Stimulated activated CD4-positive, alpha-beta T cell treated with anti-CD3 and anti-CD28 coated beads, Interleukin-1b, Interleukin-23, amount 100 ng/mL, for 24 hours (primary cell): ENCODE measurements around the gene ROBO4.

ENCODE experiments used
- DNase-seq, 4 experiments: peaks; one replicate each; pipeline ENCODE4 v3.0.0-alpha.2; 2020; ENCODE audit warnings: low read depth in 4 of 4, low spot score in 1 of 4

Gene ROBO4

DNA sequence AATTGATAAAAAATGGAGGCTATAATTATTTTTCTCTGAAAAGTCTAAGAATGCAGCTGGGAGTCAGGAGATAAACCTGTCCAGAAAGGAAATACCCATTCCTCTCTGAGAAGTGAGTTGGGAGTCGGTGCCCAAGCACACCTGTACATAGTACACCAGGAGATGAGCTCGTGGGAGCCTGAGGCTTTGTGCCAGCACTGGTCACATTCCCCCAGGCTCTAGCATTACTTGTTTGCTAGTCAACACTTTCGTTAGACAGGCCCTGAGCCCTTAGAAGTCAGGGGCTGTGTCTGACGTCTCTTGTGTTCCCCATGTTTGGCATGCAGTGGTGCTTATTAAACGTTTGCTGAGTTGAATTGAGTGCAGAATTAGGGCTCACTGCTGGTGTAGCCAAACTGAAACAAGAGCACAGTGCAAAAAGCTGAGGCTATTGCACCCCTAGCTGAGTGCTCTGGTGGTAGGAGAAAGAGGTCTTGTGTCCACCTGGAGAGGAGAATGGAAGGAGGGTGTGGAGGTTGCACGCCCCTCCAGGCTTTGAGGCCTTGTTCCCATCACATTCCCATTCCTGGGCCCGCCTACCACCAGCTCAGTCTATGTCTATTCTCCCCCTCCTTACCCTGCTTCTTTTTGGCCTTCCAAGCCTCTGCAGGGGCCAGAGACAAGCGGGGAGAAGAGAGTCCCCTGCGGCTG is 6.8 kb downstream of the ROBO4 start:
- DNase-seq, result no peak

- DNase-seq, result no peak
Observed at GRCh38 chr11:124890151-124890550, 7.5 kb downstream of the ROBO4 start.

DNA sequence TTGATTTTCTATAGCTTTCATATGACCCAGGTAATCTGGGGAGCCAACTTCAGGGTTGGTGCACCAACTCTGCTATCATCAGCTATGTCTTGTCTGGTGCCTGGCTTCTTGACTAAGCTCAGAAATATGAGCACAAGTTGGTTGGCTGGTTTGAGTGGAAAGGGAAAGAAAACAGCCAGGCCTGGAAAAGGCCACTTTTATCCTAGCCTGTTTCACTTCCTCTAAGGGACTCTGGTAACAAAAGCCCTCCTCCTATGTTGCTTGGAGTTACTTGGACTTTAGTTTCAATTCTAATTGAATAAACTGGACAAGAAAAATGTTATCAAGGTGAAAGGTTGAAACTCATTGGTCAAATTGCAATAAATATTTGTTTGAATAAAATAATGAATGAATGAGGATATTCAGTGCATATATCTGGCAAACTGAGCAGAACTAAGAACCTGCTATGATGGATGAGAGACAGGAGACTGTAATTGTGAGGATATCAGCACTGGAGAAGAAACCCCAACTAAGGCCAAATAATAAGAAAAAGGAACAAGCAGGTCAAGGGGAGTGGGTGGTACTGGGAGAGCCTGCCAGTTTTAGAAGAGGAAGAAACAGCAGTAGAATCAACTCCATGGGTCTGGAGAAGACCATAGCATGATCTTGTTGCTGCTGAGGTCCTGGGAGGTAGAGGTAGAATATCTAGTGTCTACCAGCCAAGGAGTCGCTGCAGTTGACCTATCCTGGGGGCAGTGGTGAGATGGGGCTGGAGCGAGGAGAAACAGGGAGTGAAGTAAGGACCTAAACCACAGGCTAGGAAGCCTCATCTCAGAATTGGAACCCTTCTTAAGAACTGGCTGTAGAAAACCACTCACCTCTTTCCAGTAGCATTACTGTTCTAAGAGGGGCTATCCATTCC is 8.2 kb downstream of the ROBO4 start:
- no peak for DNase-seq

DNA sequence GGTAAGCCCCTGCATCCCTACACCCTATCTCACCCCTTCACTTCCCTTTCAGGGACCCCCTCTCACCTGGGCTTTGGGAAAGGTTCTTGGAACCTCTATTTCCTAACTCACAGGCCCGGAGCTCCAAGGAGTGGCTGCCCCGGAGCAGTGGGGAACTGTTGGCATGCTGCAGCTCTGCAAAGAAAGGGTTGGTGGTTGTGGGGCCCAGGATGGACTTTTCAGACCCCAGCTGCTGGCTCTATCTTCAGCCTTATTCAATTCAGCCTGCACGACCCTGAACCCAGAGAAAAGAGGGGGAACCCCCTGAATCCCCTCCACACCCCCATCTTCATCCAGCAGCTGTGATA is 10.0 kb downstream of the ROBO4 start:
- DNase-seq, result no peak

DNA sequence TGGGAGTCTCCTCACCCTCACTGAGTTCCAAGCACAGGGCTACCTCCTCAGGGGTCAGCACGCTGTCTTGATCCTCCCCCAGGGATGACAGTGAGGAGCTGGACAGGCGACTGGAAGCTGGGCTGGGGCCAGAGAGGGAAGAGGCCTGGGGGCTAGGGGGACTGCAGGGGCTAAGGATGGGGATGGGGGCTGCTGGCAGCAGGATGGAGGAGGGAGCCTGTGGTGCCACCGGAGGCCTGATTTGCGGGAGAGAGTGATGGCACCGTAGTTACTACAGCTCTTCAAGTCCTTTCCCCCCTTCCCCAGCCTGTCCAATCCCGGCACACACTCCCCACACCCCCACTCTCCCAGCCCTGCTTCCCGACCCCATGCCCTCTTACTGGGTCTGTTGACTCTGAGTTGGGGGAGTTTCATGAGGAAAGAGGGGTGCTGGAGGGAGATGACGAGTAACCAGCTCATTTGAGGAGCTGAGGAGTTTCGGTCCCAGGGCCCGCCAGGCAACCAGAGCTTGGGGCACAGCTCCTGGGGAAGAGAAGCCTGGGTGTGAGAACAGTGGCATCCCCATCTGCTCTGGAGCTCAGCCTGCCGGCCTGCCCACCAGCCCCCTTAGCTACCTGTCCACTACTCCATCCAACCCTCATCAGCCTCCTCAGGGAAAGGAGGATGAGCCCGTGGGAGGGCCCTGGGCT is 10.5 kb downstream of the ROBO4 start:
- DNase-seq, result no peak

DNA sequence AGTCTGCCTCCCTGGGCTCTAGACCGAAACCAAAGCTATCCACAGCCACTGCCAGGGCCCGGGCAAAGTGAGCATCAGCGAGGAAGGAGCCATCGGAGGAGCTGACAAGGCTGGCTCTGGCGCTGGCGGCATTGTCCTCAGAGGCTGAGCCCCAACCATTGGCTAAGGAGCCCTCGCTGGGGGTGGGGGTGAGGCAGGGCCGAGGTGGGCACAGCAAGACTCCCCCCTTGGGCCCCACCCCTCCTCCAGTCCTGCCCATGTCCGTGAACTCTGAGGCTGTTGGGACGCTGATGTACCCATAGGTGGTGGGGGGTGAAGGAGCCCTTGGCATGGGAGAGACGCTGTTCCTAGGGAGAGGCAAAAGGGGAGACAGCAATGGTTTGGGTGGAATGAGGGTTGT is 11.2 kb downstream of the ROBO4 start:
- no peak for DNase-seq

GRCh38 chr11:124884869-124885479 is 12.7 kb downstream of the ROBO4 start:
- DNase-seq, result no peak

DNA sequence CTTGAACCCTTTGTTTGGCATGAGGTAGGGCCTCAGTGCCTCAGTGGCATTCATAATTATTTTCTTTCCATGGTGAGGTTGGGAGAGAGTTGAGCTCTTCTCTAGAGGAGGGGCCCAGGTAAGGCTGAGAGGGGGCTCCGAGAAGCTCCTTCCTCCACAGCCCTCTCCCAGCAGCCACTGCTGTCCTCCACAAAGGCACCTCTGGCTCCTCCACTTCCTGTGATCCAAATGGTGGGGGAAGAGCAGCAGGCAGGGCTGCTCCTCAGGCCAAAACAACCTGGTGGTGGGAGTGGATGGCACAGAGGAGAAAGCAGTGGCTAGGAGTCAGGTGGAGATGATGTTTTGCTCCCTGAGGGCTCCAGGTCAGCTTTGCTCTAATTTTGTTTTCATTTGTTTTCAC is 13.3 kb downstream of the ROBO4 start:
- no peak for DNase-seq

DNA sequence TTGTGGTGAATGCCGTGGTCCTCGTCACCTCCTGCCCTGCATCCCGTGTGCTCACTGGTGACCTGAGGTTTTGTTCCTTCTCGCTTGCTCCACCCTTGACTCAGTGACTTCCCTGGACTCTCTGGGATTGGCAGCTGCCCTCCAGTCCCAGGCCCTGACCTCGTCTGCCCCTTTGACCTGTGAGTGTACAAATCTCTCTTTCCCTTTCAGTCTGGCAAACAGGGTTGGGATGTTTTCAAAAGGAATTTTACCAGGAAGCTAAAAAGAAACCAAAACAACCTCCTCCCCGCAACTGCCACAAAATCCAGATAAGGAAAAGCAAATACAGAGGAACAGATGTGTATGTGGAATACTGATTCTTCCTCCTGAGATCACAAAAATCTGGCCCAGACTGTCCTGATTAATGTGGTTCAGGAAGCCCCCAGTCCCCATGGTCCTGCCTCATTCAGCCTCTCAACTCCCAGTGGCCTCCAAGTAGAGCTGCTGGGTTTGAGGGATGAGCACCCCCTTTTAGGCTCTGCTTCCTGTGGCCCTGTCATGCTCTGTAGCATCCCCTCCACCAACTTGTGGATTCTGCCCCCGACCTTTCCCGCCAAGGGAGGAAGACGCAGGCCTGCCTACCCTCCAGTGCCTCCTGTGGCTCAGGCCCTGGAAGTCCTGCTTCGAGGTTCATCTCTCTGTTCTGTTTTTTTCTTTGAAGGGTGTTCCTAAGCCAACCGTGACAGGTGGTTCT is 15.2 kb downstream of the ROBO4 start:
- DNase-seq, result no peak

GRCh38 chr11:124880958-124881357 is 16.7 kb downstream of the ROBO4 start:
- no peak for DNase-seq

DNA sequence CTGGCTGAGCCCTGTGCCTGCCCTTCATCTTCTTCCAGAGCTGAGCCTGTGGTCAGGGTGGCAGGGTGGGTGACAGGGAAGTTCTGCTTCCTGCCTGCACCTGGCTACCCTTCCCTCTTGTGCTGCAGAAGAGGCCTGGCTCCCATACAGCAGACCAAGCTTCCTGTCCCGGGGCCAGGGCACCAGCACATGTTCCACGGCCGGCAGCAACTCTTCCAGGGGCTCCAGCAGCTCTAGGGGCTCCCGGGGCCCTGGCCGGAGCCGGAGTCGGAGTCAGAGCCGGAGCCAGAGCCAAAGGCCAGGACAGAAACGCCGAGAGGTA is 17.4 kb downstream of the ROBO4 start:
- DNase-seq, result no peak

GRCh38 chr11:124879493-124880289 is 18.0 kb downstream of the ROBO4 start:
- DNase-seq, result no peak

DNA sequence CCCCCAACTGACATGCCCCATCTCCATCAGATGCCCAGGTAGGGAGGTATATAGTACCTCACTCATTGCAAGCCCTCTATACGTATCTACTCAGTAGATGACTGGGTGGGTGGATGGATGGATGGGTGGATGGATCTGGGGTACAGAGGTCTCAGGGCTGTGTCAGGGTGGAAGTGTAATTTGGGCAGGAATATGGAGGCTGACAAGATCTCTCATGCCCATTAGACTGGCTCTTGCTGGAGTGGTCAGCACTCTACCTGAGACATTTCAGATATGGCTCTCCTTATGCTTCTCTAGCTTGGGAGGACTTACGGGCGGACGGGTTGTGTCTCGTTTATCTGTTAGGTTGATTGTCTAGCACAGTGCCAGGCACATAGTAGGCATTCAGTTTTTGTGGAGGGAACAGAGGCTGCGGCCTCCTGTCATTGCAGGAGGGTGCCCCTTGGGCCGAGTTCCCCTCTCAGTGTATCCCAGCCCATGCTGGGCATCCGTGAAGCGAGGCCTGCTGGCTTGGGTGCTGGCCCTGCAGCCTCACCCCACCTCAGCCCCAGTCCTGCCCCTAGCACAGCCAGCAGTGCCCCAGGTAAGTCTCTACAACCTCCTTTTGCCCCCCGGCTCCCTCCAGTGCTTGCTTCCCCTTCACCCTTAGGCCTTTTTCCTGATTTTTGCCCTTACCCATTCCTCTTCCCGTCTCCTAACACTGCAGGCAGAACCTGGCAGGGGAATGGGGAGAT is 18.7 kb downstream of the ROBO4 start:
- DNase-seq, result no peak

GRCh38 chr11:124877910-124878758 is 19.5 kb downstream of the ROBO4 start:
- no peak for DNase-seq

DNA sequence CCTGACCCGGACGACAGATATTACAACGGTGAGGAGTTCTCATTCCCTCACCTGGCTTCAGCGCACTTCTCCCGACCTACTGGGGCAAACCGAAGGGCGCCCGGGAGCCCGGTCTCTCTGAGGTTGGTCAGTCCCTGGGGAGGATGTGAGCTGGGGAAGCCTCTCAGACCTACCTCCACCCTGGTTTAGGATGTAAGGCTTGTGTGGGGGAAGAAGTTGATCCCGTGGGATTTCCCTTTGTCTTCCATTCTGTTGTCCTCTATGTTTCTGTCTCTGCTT is 20.1 kb downstream of the ROBO4 start:
- no peak for DNase-seq

GRCh38 chr11:124876818-124877630 is 20.6 kb downstream of the ROBO4 start:
- no peak for DNase-seq

GRCh38 chr11:124875943-124876817 is 21.5 kb downstream of the ROBO4 start:
- DNase-seq, result peak; percentile 33 to 70 (median 59)
